Activated CD4-positive, alpha-beta T cell treated with anti-CD3 and anti-CD28 coated beads, Interleukin-2, Interleukin-4, amounts not matched to agents 100 ng/mL and 50 ng/mL, durations not matched to agents 16 hours and 8 hours (primary cell): ENCODE data around the gene GNG12.

ENCODE experiments used
- DNase-seq: peaks from one replicate; pipeline ENCODE4 v3.0.0-alpha.2; 2020; ENCODE audit warnings: low spot score

The GNG12 gene

GRCh38 chr1:67785847-67786753 lies 47.2 kb downstream of the GNG12 start:
- no peak for DNase-seq

- no peak for DNase-seq
Observed at GRCh38 chr1:67784545-67785186, 48.6 kb downstream of the GNG12 start.

- no peak for DNase-seq
Observed at GRCh38 chr1:67780637-67781036, 52.6 kb downstream of the GNG12 start.

GRCh38 chr1:67777440-67777839 lies 55.8 kb downstream of the GNG12 start:
- no peak for DNase-seq

GRCh38 chr1:67777016-67777415 lies 56.3 kb downstream of the GNG12 start:
- DNase-seq, result no peak

- DNase-seq, result no peak
Observed at GRCh38 chr1:67773462-67773861, 59.8 kb downstream of the GNG12 start.

GRCh38 chr1:67771749-67772148 lies 61.5 kb downstream of the GNG12 start:
- no peak for DNase-seq

- no peak for DNase-seq
Observed at GRCh38 chr1:67771152-67771551, 62.1 kb downstream of the GNG12 start.

GRCh38 chr1:67769633-67770256 lies 63.5 kb downstream of the GNG12 start:
- no peak for DNase-seq

GRCh38 chr1:67768480-67768879 lies 64.8 kb downstream of the GNG12 start:
- no peak for DNase-seq

GRCh38 chr1:67767103-67767782 lies 66.0 kb downstream of the GNG12 start:
- no peak for DNase-seq

- peak; percentile 47 for DNase-seq
Observed at GRCh38 chr1:67766141-67766978, 66.9 kb downstream of the GNG12 start.

- DNase-seq, result no peak
Observed at GRCh38 chr1:67764633-67765032, 68.6 kb downstream of the GNG12 start.

GRCh38 chr1:67761730-67762129 lies 71.5 kb downstream of the GNG12 start:
- DNase-seq, result no peak

GRCh38 chr1:67761091-67761490 lies 72.2 kb downstream of the GNG12 start:
- no peak for DNase-seq

- peak; percentile 60 for DNase-seq
Observed at GRCh38 chr1:67760030-67760821, 73.0 kb downstream of the GNG12 start.

- DNase-seq, result no peak
Observed at GRCh38 chr1:67759692-67760029, 73.6 kb downstream of the GNG12 start.

- no peak for DNase-seq
Observed at GRCh38 chr1:67759066-67759465, 74.2 kb downstream of the GNG12 start.

GRCh38 chr1:67755619-67756018 lies 77.6 kb downstream of the GNG12 start:
- no peak for DNase-seq

- DNase-seq, result no peak
Observed at GRCh38 chr1:67755160-67755559, 78.1 kb downstream of the GNG12 start.

- no peak for DNase-seq
Observed at GRCh38 chr1:67754526-67754920, 78.7 kb downstream of the GNG12 start.
